NCI-H82 treated with DMSO at 0.1 percent for 48 hours (cell line): ENCODE measurements around the gene RAPGEF4.

Experiments
- DNase-seq: peaks from one replicate; lab custom pipeline; 2025; ENCODE audit not compliant: unreplicated experiment; lab: John Stamatoyannopoulos, UW

The RAPGEF4 gene

DNA sequence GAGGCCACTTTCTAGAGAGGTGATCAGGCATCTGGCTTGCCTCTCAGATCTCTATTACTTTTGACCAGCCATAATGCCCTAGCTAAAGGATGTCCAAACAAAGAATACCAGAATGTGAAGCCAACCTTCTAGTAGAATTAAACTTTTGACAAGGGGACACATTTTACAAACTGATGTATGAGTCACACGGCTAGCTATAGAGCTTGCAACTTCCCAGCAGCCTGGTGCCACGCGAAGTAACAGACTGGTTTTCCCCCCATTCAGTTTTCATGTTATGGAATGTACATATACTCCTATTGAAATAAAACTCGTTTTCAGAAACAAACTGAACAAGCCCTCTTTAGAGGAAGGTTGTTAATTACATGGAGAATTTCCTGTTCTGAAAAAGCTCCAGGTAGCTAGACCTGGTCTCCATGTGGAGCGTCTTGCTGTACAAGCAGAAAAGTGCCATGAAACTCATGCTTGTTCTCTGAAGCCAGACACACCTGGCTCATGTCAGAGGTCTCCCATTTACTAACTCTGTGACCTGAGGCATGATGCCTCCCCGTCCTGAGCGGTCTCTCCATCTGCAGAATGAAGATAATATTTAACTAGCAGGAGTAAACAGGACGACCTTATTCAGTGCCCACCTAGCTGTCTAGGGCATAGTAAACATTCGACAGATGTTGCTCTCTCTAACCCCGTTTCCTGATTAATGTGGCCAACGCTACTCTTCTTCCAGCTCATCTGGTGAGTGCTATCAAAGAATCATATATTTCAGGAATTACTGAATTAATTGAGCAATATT lies 258.5 kb downstream of the RAPGEF4 start:
- DNase-seq: no peak

DNA sequence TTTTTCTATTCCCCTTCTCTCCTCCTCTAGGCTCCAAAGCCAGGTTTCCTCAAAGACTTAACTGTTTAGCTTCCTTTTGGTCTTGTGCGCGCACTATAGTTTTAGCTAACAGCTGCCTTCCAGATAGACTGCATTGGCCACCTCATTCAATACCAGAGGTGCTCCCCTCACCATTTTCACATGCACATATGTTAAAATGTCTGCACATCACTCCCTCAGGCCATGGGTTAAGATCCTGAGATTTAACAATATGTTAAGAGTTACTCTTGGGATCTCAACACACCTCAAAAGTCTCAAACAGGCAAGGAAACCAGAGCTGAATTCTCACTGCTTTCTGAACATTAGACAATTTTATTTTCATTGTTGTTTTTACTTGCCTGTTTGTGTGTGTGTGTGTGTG lies 259.2 kb downstream of the RAPGEF4 start:
- no peak for DNase-seq

DNA sequence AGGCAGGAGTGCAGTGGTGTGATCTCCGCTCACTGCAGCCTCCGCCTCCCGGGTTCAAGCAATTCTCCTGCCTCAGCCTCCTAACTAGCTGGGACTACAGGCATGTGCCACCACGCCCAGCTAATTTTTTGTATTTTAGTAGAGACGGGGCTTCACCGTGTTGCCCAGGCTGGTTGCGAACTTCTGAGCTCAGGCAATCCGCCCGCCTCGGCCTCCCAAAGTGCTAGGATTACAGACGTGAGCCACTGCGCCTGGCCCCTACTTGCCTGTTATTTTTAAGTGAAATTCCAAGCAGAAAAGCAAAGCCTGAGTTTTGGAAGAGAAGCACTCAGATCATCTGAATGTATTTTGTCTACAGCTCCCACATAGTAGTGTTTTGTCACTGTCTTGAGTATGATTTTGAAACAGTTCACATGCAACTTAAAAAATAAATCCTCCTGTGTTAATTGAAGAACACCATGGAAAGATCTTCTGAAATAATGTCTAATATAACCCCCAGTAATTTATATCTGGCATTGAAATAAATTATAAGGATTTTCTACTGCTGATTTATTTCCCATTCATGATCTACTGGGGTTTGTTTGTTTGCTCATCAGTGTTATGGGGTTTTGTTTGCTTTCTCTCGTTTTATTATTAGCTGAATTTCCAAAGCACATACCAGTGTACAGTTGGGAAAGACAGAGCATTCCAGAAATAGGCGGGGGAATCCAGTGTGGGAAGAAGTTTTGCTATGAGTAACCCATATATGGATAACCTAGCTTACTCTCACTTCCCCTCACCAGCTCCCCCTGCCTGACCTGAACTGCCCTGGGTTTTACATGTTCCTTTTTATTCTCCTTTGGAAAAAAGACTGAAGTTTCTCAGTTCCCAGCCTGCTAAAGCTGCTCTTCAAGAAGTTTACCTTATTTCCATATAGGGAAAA lies 259.9 kb downstream of the RAPGEF4 start:
- DNase-seq: no peak

DNA sequence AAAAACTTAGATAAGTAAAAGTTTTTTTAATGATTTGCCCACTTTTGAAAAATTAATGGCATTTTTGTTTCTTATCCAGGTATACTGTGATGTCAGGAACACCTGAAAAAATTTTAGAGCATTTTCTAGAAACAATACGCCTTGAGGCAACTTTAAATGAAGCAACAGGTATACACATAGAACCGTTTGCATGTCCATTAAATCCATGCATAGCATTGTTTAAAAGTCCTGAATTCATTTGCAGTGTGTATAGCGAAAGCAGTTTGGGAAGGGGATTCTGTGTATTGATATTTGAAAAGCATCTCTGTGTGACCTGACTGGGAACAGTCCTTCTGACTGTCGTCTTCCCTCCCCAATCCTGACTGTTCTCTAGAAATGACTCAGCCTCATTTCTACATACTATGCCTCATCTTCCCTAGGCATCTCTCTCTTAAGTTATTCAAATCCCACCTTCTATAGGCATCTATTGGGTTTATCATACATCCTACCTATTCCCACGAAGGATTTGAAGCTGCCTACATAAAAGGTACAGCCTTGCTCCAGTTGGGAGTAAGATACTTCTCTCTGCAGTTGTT lies 260.8 kb downstream of the RAPGEF4 start:
- DNase-seq: no peak

DNA sequence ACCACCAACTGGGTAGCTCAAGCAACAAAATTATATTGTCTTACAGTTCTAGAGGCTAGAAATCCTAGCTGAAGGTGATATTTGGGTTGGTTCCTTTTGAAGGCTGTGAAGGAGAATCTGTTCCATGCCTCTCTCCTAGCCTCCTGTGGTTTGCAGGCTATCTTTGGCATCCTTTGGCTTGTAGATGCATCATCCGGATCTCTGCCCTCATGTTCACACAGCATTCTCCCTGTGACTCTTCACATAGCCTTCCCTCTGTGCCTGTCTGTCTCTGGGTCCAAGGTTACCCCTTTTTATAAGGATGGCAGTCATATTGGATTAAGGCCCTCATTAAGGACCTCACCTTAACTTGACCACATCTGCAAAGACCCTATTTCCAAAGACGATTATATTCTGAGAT lies 261.4 kb downstream of the RAPGEF4 start:
- DNase-seq: no peak

DNA sequence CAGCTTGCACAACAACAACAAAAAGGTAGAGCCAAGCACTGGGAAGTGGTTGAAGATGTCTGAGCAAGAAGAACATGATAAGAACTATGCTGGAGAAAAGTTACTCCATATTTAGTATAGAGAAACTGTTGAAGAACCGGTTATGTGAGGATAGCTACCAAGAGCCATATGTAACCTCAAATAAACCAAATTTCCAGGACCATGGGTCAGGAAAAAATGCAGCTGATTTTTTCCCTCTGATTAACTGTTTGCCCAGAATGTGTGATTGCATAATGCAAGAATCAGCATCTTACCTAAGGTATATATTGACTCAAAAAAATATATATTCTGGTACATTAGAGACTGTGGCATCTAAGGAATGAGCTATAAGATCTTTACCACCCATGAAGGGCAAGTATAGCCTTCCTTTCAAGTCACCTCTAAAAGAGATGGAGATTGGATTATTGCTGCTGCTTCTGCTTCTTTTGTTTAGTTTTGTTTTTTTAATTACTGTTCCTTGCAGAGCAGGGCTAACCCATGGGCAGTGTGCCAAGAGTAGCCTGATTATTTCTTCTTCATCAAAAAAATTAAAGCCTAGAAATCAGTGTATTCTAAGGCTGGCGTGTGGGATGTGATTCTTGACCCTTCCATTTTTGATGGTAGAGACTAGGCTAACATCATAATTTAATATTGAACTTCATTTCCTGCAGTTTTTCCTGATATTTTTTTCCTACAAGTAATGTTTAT lies 263.1 kb downstream of the RAPGEF4 start:
- DNase-seq: no peak

DNA sequence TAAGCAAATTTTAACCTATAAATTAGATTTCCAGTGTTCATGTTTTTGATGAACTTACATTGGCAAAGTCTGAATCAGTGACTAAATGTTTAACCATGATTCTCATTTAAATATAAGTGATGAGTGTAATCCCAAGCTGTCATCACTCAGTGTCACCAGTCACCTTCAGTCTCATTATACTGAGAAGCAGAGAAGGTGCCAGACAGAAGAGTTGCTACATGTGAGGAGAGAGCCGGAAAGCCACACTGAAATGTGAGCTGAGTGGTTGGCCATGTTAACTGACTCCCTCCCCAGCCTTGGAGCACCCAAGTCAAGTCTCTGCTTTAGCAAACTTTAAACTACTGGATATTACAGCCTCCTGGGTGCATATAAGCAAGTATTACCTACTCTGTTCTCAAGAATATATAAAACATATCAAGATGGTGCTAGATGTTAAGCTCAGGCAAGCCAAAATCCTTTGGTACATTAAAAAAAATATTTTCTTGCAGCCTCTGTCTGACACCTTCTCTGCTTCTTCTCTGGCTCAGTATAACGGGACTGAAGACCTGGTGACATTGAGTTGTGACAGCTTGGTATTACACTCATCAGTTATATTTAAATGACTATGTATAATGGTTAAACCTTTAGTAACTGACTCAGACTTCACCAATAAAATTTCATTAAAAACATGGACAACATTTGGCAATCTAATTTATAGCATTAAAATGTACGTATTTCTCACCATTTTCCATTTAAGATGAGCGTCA lies 264.2 kb downstream of the RAPGEF4 start:
- DNase-seq: no peak

DNA sequence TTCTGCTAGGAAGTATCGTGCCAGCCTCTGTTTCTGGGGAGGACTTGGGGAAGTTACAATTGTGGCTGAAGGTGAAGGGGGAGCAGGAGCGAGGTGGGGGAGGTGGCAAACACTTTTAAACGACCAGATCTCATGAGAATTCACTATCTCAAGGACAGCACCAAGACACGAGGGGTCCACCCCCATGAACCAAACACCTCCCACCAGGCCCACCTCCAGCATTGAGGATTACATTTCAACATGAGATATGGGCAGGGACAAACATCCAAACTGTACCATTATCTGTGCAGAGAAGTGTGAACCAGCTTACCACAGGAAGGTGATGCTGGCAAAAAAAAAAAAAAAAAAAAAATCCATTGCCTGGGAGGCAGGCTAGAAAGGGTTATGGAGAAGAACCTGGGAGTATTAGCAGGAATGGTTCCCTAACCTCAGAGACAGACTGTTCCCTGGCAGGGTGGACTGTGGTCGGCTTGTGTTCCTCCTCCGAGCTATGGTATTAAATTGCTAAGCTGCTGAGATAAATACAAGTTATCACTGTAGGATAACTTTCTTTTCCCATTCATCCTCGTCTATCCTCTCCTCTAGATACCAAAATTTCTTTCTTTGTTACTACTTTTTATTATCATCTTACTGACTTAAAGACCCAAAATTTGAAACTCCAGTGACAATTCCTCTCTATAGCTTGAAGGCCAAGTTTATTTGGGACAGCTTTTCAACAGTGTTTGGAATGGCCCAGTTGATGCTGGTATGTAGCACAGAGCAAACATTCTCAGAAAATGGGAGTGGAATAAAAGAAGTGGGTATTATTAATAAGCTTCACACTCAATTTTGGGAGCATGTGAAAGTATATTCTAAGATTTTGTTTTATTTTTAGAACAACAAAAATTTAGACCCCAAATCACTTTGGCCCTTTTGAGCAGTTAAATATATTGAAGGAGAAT lies 266.3 kb downstream of the RAPGEF4 start:
- peak; percentile 22 for DNase-seq

DNA sequence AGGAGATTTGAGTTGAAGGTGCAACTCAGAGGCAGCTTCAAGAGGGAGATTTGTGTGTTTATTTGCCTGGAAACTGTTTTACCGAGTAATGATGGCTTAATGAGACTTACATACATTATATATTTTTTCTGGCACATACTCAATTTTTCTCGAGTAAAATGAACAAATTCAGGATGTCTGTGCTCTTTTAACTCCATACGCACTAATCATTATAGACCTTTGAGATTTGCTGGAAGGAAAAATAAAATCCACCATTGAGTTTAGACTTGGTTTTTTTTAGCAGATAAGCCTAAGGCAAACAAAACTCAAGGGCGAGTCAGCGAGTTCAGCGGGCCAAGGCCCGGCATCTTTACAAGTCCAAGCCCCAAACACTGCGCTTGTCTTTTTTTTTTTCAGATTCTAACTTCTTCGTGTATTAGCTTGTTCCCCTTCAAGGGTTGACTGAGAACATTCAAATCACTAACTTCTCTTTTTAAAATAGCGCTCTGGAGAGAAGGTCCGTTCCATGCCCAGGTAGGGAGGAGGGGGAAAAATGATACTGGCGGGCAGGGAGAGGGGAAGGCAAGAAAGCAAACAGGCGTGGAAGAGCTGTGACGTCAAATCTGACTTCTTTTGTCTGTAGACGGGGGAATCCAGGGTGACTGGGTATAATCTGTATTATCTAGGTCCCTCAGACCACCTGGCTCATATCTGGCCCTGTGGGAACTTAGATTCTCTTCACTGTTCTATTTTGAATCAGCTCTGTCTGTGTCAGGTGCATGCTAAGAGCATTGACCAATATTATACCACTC lies 267.3 kb downstream of the RAPGEF4 start:
- DNase-seq: peak; percentile 93

DNA sequence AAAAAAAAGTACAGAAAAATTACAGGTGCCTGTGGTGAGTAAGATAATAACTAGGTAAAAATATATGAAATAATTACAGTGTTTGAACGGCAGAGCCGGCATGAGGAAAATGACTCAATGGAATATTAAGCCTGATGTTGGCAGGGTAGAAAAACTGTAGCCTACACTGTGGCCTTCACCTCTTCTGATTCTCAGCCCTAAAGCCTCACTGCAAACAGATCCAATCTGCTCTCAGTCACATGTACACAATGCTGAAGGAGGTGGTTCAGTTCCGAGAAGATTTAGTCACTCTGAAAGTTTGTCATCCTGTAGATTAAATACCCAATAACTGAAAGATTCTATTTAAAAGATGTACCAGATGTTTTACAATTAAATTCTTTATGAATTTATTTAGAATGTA lies 273.1 kb downstream of the RAPGEF4 start:
- peak; percentile 96 for DNase-seq

DNA sequence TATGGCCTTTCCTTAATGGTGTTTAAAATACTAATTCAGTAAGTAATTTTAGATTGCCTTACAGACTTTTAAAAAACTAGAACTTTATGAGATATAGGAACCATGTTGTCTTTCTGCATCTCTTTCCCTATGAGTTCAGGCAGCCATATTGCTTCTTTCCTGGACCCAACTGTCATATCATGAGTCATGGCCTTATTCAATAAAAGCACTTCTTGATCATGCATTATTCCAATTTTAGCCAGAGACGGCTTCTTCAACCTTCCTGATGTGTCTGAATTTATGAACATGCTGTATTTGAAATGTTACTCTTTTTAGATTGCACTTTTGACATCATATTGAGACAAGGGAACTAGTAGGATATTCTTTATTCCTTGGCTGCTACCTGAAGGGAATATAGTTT lies 274.6 kb downstream of the RAPGEF4 start:
- DNase-seq: peak; percentile 34

DNA sequence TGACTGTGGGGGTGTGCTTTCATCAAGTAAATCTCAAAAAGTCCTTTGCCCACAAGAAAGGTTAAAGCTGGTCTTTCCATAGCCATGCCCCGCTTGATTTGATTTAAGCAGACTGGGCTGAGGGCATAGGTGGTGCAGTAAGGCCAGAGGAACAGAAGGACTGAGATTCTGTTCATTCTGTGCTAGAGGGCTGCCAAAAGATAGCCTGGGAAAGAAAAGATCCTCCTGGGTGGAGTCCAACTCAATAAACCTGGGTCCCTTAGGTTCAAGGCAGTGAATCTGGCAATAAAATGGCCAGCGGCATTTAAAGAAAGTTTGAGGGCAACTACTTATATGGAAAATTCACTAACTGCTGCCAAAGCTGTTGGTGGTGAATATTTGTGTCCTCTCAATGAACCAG lies 280.8 kb downstream of the RAPGEF4 start:
- no peak for DNase-seq

DNA sequence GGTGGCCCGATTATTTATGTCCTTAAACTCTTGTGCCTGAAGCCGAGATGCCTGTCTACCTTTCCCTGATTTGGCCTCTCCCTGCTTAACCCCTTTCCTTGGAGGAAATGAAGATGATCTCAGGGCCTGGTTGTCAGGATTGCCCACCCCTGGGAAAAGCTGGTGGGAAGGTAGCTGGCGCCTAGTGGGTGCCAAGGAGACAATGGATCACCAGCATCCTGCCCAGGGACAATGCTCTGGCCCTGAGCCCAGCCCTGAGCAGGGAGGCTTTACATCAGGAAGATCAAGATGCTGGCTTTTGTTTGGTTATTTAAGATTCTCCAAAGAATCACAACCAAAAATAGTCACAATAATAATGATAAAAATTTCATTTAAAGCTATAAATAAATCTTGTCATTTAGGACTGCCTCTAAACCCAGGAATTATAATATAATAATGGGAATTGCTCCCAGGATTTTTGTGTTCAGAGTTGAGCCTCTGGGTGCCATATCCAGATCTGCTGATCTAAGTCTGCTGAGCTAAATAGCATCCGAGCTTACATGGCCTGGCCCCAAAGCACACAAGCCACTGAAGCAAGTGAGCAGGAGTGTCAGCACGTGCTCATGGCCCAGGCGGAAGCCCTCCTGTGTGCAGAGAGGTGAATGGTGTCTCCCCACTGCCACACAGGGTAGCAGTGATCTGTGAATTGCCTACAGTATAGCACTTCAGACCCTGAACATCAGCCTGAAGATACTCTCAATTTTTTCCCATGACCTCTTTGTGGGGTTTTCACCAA lies 282.2 kb downstream of the RAPGEF4 start:
- DNase-seq: no peak

DNA sequence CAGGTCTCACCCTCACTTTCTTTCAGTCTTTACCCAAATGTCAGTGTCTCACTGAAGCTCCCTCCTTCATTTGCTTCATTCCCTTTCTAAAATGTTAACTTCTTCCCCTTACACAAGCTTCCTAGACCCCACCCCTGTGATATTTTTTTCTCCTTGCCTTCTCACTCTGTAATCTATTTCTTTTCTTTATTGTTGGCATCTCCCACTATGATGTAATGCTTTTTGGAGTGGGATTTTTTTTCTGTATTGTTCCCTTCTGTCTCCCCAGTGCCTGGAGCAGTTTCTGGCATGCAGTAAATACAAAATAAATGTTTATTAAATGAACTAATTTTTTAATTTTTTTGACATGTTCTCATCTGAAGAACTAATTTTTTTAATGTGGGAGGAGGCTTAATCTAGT lies 284.1 kb downstream of the RAPGEF4 start:
- no peak for DNase-seq

DNA sequence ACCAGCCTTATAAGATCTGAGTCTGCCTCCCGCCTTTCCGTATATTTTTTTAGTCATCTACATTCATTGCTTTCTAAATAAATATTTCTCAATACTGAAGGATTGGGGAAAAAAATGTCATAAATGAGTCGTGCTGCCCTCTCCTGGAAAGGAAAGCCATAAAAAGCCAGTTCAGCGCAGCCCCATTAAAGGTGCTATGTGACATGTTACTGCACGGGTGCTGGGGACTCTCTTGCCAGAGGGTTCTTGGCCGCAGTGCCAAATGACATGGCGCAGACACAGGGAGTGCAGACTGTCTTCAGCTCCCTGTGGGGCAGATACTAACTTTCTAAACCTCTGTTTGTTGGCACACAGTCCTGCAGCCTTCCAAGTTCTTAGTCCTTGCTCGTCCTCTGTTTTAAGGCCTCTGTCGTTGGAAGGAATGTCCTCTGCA lies 286.3 kb downstream of the RAPGEF4 start:
- no peak for DNase-seq

DNA sequence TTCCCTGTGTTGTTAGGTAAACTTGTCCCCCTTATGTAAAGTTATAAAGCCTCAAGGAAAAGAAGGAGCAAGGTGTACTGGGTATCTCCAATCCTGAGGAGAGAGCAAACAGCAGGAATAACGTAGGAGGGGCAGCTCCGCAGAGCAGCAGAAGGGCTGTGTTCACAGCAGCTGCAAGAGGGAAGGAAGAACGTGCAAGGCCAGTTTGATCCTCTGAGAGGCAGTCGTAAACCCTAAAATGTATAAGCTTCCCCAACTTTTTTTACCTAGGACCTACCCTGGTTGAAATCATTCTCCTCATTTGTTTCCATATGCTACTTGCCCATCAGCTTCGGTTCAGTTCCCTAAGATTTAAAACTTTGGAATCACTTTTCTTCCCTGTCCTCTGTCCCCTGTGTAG lies 288.1 kb downstream of the RAPGEF4 start:
- no peak for DNase-seq

DNA sequence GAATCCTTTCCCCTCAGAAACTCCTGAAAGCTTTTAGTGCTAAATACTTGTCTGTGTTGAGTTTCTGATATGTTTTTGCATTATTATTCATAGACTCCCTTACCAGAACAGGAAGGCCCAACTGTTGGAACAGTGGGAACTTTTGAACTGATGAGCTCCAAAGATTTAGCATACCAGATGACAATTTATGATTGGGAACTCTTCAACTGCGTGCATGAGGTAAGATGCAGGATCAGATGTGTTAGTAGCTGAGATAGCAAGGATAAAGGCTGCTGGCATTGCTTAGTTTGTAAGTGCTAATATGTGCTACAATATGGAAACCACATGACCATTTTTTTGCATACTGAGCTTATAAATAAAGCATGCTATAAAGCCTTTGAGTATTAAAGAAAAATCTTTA lies 290.8 kb downstream of the RAPGEF4 start:
- no peak for DNase-seq
